ENCODE results near the gene MACROD2.

The MACROD2 gene

GRCh38 chr20:14055127-14055742 is 59.9 kb downstream of the MACROD2 start:
- ATAC-seq, result peak; percentile 74
- TF ChIP-seq ZFP30 (CRISPR knock-in tag; IDR thresholded peaks at IDR 0.05), result no peak
- TF ChIP-seq GLIS3 (CRISPR knock-in tag; IDR thresholded peaks at IDR 0.05), result no peak

DNA sequence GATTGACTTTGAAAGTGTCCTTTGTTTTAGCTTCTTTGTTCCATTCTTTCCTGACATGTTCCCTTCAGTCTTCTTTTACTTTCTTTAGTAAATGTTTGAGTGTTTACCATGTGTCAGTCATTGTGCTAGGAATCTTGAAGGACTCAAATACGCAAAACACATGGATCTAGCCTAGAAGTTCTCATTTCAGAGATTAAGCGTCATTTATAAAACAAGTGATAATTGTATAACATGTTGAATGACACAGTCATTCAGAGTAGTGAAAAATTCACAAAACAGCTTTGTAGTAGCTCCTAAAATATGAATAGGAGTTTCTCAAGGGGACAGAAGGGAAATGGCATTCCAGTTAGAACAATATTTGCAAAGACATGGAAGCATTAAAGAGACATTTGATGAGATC is 66.9 kb downstream of the MACROD2 start:
- no peak for TF ChIP-seq ARNTL (CRISPR knock-in tag; IDR thresholded peaks at IDR 0.05; ENCODE audit: borderline replicate concordance, low read depth)
- TF ChIP-seq, protein P1, sequence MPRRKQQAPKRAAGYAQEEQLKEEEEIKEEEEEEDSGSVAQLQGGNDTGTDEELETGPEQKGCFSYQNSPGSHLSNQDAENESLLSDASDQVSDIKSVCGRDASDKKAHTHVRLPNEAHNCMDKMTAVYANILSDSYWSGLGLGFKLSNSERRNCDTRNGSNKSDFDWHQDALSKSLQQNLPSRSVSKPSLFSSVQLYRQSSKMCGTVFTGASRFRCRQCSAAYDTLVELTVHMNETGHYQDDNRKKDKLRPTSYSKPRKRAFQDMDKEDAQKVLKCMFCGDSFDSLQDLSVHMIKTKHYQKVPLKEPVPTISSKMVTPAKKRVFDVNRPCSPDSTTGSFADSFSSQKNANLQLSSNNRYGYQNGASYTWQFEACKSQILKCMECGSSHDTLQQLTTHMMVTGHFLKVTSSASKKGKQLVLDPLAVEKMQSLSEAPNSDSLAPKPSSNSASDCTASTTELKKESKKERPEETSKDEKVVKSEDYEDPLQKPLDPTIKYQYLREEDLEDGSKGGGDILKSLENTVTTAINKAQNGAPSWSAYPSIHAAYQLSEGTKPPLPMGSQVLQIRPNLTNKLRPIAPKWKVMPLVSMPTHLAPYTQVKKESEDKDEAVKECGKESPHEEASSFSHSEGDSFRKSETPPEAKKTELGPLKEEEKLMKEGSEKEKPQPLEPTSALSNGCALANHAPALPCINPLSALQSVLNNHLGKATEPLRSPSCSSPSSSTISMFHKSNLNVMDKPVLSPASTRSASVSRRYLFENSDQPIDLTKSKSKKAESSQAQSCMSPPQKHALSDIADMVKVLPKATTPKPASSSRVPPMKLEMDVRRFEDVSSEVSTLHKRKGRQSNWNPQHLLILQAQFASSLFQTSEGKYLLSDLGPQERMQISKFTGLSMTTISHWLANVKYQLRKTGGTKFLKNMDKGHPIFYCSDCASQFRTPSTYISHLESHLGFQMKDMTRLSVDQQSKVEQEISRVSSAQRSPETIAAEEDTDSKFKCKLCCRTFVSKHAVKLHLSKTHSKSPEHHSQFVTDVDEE (CRISPR knock-in tag; IDR thresholded peaks at IDR 0.05), result no peak
- no peak for TF ChIP-seq TOX (CRISPR knock-in tag; IDR thresholded peaks at IDR 0.05; ENCODE audit: borderline replicate concordance)
- no peak for TF ChIP-seq ZC3H10 (CRISPR knock-in tag; IDR thresholded peaks at IDR 0.05)
- TF ChIP-seq ISL1 (CRISPR knock-in tag; IDR thresholded peaks at IDR 0.05), result no peak
- no peak for TF ChIP-seq PPARA (CRISPR knock-in tag; IDR thresholded peaks at IDR 0.05; ENCODE audit: borderline replicate concordance)
- no peak for TF ChIP-seq ESRRG (CRISPR knock-in tag; IDR thresholded peaks at IDR 0.05)
- TF ChIP-seq SNAI2 (CRISPR knock-in tag; IDR thresholded peaks at IDR 0.05), result no peak
- ATAC-seq, result no peak

DNA sequence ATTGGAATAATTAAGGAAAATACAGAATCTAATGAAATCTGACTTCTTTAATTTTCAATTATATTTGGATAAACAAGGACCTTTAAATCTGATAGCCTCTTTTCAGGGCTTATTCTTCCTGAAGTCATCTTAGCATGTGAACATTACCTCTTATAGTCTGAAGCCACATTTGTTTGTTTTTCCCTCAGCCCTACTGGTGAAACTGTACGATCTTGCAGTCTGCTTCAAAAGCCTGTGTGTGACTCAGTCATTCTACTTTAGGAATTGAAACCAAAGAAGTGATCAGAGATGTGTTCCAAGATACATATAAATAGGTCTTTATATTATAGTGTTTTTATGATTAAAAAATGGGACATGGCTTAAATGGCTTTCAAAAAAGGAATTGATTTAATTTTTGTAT is 67.5 kb downstream of the MACROD2 start:
- ATAC-seq, result no peak
- TF ChIP-seq ZNF8 (CRISPR knock-in tag; IDR thresholded peaks at IDR 0.05) (no peak), PPARA (CRISPR knock-in tag; IDR thresholded peaks at IDR 0.05; ENCODE audit: borderline replicate concordance) (no peak), OSR1 (CRISPR knock-in tag; IDR thresholded peaks at IDR 0.05) (no peak), ZNF70 (CRISPR knock-in tag; IDR thresholded peaks at IDR 0.05) (no peak), CSDC2 (CRISPR knock-in tag; IDR thresholded peaks at IDR 0.05) (no peak), ZFP3 (CRISPR knock-in tag; IDR thresholded peaks at IDR 0.05) (no peak), GLIS3 (CRISPR knock-in tag; IDR thresholded peaks at IDR 0.05) (no peak), ZC3H10 (CRISPR knock-in tag; IDR thresholded peaks at IDR 0.05) (no peak), POU6F1 (CRISPR knock-in tag; IDR thresholded peaks at IDR 0.05; ENCODE audit: borderline replicate concordance, low read depth) (no peak), ZNF565 (CRISPR knock-in tag; conservative IDR thresholded peaks at IDR 0.05; ENCODE audit: low read depth) (no peak), TCF4 (CRISPR knock-in tag; IDR thresholded peaks at IDR 0.05; ENCODE audit: borderline replicate concordance) (no peak), RARB (CRISPR knock-in tag; IDR thresholded peaks at IDR 0.05) (no peak), ARNTL (CRISPR knock-in tag; IDR thresholded peaks at IDR 0.05; ENCODE audit: borderline replicate concordance, low read depth) (no peak), ESRRG (CRISPR knock-in tag; IDR thresholded peaks at IDR 0.05) (no peak), TOX (CRISPR knock-in tag; IDR thresholded peaks at IDR 0.05; ENCODE audit: borderline replicate concordance) (no peak), ISL1 (CRISPR knock-in tag; IDR thresholded peaks at IDR 0.05) (no peak)
- TF ChIP-seq, protein P1 (CRISPR knock-in tag; IDR thresholded peaks at IDR 0.05), result no peak
- TF ChIP-seq, protein P2, sequence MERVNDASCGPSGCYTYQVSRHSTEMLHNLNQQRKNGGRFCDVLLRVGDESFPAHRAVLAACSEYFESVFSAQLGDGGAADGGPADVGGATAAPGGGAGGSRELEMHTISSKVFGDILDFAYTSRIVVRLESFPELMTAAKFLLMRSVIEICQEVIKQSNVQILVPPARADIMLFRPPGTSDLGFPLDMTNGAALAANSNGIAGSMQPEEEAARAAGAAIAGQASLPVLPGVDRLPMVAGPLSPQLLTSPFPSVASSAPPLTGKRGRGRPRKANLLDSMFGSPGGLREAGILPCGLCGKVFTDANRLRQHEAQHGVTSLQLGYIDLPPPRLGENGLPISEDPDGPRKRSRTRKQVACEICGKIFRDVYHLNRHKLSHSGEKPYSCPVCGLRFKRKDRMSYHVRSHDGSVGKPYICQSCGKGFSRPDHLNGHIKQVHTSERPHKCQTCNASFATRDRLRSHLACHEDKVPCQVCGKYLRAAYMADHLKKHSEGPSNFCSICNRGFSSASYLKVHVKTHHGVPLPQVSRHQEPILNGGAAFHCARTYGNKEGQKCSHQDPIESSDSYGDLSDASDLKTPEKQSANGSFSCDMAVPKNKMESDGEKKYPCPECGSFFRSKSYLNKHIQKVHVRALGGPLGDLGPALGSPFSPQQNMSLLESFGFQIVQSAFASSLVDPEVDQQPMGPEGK (CRISPR knock-in tag; IDR thresholded peaks at IDR 0.05; ENCODE audit: borderline replicate concordance), result no peak
- TF ChIP-seq, protein P3, sequence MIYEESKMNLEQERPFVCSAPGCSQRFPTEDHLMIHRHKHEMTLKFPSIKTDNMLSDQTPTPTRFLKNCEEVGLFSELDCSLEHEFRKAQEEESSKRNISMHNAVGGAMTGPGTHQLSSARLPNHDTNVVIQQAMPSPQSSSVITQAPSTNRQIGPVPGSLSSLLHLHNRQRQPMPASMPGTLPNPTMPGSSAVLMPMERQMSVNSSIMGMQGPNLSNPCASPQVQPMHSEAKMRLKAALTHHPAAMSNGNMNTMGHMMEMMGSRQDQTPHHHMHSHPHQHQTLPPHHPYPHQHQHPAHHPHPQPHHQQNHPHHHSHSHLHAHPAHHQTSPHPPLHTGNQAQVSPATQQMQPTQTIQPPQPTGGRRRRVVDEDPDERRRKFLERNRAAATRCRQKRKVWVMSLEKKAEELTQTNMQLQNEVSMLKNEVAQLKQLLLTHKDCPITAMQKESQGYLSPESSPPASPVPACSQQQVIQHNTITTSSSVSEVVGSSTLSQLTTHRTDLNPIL (CRISPR knock-in tag; IDR thresholded peaks at IDR 0.05; ENCODE audit: low read depth), result no peak
